HepG2 (cell line): Measurements from ENCODE around the gene TSGA10. TPM values are rescaled to one million over a fixed set of nuclear protein-coding genes. Genes with fewer than 3 reads are reported as not detected.

ENCODE experiments used
- AHR ChIP-seq: IDR thresholded peaks from 2 replicates; pipeline ENCODE4 v1.6.1; 2018; ENCODE audit warnings: missing genetic modification reagents, missing compliant biosample characterization
- CBFB ChIP-seq: sonication (generic); formaldehyde crosslinking; IDR thresholded peaks from 2 replicates; pipeline ENCODE4 v1.4.0; 2020; ENCODE audit warnings: missing genetic modification reagents
- FOXA1 ChIP-seq, 2 experiments: fragments of 450-650 bp in 1 of 2; sonication (generic) in 1 of 2; formaldehyde crosslinking in 1 of 2; IDR thresholded peaks; 2 replicates each; pipeline versions ENCODE4 v1.4.0 to v1.6.1; 2016 to 2020; ENCODE audit warnings: missing genetic modification reagents in 1 of 2
- MEIS1 ChIP-seq: sonication (generic); formaldehyde crosslinking; IDR thresholded peaks from 2 replicates; pipeline ENCODE4 v1.9.0; 2021; ENCODE audit warnings: mild to moderate bottlenecking, missing genetic modification reagents, moderate library complexity, borderline replicate concordance
- SP4 ChIP-seq: sonication (generic); formaldehyde crosslinking; IDR thresholded peaks from 2 replicates; pipeline ENCODE4 v1.8.1; 2023; ENCODE audit warnings: mild to moderate bottlenecking, missing genetic modification reagents
- SSRP1 ChIP-seq: IDR thresholded peaks from 2 replicates; pipeline ENCODE4 v1.6.1; 2016; ENCODE audit warnings: control low read depth
- TMF1 ChIP-seq: sonication (generic); formaldehyde crosslinking; IDR thresholded peaks from 2 replicates; pipeline ENCODE4 v1.8.1; 2022; ENCODE audit warnings: low read depth, missing genetic modification reagents
- ZFAT ChIP-seq: sonication (generic); formaldehyde crosslinking; conservative IDR thresholded peaks from 2 replicates; pipeline ENCODE4 v1.8.1; 2023; ENCODE audit warnings: missing genetic modification reagents, inconsistent platforms
- ZNF207 ChIP-seq: fragments of 450-650 bp; IDR thresholded peaks from 2 replicates; pipeline ENCODE4 v1.6.1; 2016; ENCODE audit warnings: antibody characterized with exemption, borderline replicate concordance
- ZNF431 ChIP-seq: sonication (generic); formaldehyde crosslinking; IDR thresholded peaks from 2 replicates; pipeline ENCODE4 v1.9.0; 2022; ENCODE audit warnings: missing genetic modification reagents, low read depth, mild to moderate bottlenecking, borderline replicate concordance
- ZNF543 ChIP-seq: sonication (generic); formaldehyde crosslinking; IDR thresholded peaks from 2 replicates; pipeline ENCODE4 v1.4.0; 2020; ENCODE audit warnings: mild to moderate bottlenecking, missing genetic modification reagents
- ZNF781 ChIP-seq: sonication (generic); formaldehyde crosslinking; IDR thresholded peaks from 2 replicates; pipeline ENCODE4 v1.5.1; 2020; ENCODE audit warnings: borderline replicate concordance, mild to moderate bottlenecking, missing genetic modification reagents; ENCODE audit errors: not compliant biosample characterization
- ZNF891 ChIP-seq: sonication (generic); formaldehyde crosslinking; IDR thresholded peaks from 2 replicates; pipeline ENCODE4 v1.5.0; 2020; ENCODE audit warnings: mild to moderate bottlenecking, missing genetic modification reagents
- polyA plus RNA-seq, 8 experiments: library from polyadenylated mRNA; depleted of rRNA in 3 of 8; stranded (reverse) in 7 of 8; unstranded in 1 of 8; fragments of >200 nt; fragmentation: Illumina TruSeq in 4 of 8; extraction: Trizol in 4 of 8; gene quantifications; 2 replicates each; pipeline versions ENCODE4 v1.2.1 to v1.2.3, GENCODE V29; 2011 to 2016; ENCODE audit warnings: low read depth in 4 of 8, missing spikeins in 1 of 8, mixed read lengths in 1 of 8; ENCODE audit not compliant: insufficient read depth in 1 of 8
- total RNA-seq, 5 experiments: library from RNA; depleted of rRNA; stranded (reverse); fragments of >200 nt; fragmentation: Illumina TruSeq; extraction: Trizol; gene quantifications; 2 replicates each; pipeline ENCODE4 v1.2.3, GENCODE V29; 2016; ENCODE audit warnings: low read depth in 1 of 5
- TF ChIP-seq, protein P1 (sequence below): sonication (generic); formaldehyde crosslinking; IDR thresholded peaks from 2 replicates; pipeline ENCODE4 v1.9.0; 2021; ENCODE audit warnings: mild to moderate bottlenecking, missing genetic modification reagents
- TF ChIP-seq, protein P2 (sequence below): sonication (generic); formaldehyde crosslinking; IDR thresholded peaks from 2 replicates; pipeline ENCODE4 v1.4.0; 2020; ENCODE audit warnings: missing genetic modification reagents
- TF ChIP-seq, protein P3 (sequence below): sonication (generic); formaldehyde crosslinking; conservative IDR thresholded peaks from 2 replicates; pipeline ENCODE4 v1.4.0; 2020; ENCODE audit warnings: missing genetic modification reagents
- TF ChIP-seq, protein P4 (sequence below): sonication (generic); formaldehyde crosslinking; IDR thresholded peaks from 2 replicates; pipeline ENCODE4 v1.5.0; 2020; ENCODE audit warnings: missing genetic modification reagents

Gene TSGA10
- total and polyA plus RNA-seq, 2 of the 13 experiments (the other 11 are each of a cell fraction or from before 2014, with no cell fraction given) = 4.7 to 13.1 TPM

DNA sequence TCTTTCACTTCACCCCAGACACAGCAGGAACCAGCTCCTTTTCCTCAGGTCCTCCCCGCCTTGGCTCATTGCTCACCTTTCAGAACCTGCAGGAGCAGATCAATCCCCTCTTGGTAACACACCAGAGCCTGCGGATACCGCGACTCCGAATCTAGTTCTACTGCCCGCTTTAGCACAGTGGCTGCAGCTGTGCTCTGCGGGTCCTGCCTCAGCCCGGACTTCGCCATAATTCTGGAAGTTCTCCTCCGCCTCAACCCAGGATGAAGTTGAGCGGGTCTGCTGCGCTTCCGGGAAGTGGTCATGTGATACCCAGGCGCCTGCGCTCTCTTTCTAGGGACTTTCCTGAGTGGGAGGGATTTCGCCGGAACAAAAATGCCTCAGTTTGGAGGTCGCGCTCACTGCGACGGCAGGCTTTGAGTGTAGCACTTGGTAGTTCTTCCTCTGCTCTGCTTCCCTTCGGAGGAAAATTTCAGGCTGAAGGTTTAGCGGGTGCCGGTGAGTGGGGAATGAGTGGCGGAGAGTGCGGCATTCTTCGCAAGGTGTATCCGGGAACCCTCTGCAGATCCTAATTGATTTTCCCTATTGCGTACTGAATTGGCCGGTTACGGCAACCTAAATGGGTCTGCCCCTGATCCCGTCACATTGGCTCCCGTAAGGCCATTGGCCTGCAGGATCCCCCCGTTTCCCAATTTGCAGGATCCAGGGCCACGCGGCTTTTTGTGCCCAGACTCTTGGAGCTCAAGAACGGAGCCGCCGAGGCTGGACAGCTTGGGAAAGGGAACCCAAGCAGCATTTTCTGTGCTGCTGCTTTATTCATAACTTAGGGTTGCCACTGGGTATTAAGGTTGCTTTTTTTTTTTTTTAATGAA, 26.2 kb upstream of the TSGA10 start, which contains the start of the genes MITD1 and MRPL30 (continued):
- TF ChIP-seq, protein P1, sequence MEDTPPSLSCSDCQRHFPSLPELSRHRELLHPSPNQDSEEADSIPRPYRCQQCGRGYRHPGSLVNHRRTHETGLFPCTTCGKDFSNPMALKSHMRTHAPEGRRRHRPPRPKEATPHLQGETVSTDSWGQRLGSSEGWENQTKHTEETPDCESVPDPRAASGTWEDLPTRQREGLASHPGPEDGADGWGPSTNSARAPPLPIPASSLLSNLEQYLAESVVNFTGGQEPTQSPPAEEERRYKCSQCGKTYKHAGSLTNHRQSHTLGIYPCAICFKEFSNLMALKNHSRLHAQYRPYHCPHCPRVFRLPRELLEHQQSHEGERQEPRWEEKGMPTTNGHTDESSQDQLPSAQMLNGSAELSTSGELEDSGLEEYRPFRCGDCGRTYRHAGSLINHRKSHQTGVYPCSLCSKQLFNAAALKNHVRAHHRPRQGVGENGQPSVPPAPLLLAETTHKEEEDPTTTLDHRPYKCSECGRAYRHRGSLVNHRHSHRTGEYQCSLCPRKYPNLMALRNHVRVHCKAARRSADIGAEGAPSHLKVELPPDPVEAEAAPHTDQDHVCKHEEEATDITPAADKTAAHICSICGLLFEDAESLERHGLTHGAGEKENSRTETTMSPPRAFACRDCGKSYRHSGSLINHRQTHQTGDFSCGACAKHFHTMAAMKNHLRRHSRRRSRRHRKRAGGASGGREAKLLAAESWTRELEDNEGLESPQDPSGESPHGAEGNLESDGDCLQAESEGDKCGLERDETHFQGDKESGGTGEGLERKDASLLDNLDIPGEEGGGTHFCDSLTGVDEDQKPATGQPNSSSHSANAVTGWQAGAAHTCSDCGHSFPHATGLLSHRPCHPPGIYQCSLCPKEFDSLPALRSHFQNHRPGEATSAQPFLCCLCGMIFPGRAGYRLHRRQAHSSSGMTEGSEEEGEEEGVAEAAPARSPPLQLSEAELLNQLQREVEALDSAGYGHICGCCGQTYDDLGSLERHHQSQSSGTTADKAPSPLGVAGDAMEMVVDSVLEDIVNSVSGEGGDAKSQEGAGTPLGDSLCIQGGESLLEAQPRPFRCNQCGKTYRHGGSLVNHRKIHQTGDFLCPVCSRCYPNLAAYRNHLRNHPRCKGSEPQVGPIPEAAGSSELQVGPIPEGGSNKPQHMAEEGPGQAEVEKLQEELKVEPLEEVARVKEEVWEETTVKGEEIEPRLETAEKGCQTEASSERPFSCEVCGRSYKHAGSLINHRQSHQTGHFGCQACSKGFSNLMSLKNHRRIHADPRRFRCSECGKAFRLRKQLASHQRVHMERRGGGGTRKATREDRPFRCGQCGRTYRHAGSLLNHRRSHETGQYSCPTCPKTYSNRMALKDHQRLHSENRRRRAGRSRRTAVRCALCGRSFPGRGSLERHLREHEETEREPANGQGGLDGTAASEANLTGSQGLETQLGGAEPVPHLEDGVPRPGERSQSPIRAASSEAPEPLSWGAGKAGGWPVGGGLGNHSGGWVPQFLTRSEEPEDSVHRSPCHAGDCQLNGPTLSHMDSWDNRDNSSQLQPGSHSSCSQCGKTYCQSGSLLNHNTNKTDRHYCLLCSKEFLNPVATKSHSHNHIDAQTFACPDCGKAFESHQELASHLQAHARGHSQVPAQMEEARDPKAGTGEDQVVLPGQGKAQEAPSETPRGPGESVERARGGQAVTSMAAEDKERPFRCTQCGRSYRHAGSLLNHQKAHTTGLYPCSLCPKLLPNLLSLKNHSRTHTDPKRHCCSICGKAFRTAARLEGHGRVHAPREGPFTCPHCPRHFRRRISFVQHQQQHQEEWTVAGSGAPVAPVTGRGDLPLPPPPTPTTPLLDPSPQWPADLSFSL (CRISPR knock-in tag) = 0 out of 2 replicates have a peak, but pooled peaks have one; percentile 17
- TF ChIP-seq ZNF431 (peak; percentile 96), SSRP1 (CRISPR knock-in tag) (peak; percentile 98), CBFB (peak; percentile 88; the same call in 1 of the 2 replicates), FOXA1 (IDR thresholded peaks at IDR 0.05) (no peak), FOXA1 (CRISPR knock-in tag; IDR thresholded peaks at IDR 0.05) (no peak), ZNF543 (CRISPR knock-in tag) (peak; percentile 87), TMF1 (CRISPR knock-in tag) (peak; percentile 43; the same call in 1 of the 2 replicates), ZNF207 (no peak), SP4 (CRISPR knock-in tag) (peak; percentile 92), ZNF891 (CRISPR knock-in tag) (peak; percentile 87), MEIS1 (CRISPR knock-in tag) (peak; percentile 65), ZNF781 (CRISPR knock-in tag) (peak; percentile 97), AHR (peak; percentile 80), ZFAT (CRISPR knock-in tag) (no peak)
- TF ChIP-seq, protein P2, sequence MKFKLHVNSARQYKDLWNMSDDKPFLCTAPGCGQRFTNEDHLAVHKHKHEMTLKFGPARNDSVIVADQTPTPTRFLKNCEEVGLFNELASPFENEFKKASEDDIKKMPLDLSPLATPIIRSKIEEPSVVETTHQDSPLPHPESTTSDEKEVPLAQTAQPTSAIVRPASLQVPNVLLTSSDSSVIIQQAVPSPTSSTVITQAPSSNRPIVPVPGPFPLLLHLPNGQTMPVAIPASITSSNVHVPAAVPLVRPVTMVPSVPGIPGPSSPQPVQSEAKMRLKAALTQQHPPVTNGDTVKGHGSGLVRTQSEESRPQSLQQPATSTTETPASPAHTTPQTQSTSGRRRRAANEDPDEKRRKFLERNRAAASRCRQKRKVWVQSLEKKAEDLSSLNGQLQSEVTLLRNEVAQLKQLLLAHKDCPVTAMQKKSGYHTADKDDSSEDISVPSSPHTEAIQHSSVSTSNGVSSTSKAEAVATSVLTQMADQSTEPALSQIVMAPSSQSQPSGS = peak; percentile 96
- TF ChIP-seq, protein P3, sequence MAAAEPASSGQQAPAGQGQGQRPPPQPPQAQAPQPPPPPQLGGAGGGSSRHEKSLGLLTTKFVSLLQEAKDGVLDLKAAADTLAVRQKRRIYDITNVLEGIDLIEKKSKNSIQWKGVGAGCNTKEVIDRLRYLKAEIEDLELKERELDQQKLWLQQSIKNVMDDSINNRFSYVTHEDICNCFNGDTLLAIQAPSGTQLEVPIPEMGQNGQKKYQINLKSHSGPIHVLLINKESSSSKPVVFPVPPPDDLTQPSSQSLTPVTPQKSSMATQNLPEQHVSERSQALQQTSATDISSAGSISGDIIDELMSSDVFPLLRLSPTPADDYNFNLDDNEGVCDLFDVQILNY = no peak; the same call in 1 of the 2 replicates
- TF ChIP-seq, protein P4, sequence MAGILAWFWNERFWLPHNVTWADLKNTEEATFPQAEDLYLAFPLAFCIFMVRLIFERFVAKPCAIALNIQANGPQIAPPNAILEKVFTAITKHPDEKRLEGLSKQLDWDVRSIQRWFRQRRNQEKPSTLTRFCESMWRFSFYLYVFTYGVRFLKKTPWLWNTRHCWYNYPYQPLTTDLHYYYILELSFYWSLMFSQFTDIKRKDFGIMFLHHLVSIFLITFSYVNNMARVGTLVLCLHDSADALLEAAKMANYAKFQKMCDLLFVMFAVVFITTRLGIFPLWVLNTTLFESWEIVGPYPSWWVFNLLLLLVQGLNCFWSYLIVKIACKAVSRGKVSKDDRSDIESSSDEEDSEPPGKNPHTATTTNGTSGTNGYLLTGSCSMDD (CRISPR knock-in tag) = no peak
